K562 (cell line): ENCODE data around the gene DNPEP. TPM values are rescaled to one million over a fixed set of nuclear protein-coding genes. Genes with fewer than 3 reads are reported as not detected.

Experiments used
- CEBPB ChIP-seq: fragments of 450-650 bp; IDR thresholded peaks from 2 replicates; pipeline ENCODE4 v1.6.1; 2016; ENCODE audit warnings: missing genetic modification characterization, missing compliant biosample characterization
- ILK ChIP-seq: fragments of 450-650 bp; IDR thresholded peaks from 2 replicates; pipeline ENCODE4 v1.6.1; 2016; ENCODE audit warnings: missing genetic modification characterization, low read depth, mild to moderate bottlenecking, missing compliant biosample characterization, moderate library complexity, borderline replicate concordance
- NFRKB ChIP-seq: fragments of 450-650 bp; IDR thresholded peaks from 2 replicates; pipeline ENCODE4 v1.6.1; 2016; ENCODE audit warnings: low read depth
- SREBF2 ChIP-seq: sonication (generic); formaldehyde crosslinking; IDR thresholded peaks from 2 replicates; pipeline ENCODE4 v1.4.0; 2020; ENCODE audit warnings: mild to moderate bottlenecking, missing genetic modification reagents
- TOE1 ChIP-seq, 2 experiments: fragments of 450-650 bp in 1 of 2; sonication (generic) in 1 of 2; formaldehyde crosslinking in 1 of 2; IDR thresholded peaks; 2 replicates each; pipeline versions ENCODE4 v1.7.1 to v1.8.0; 2016 to 2022; ENCODE audit warnings: borderline replicate concordance in 2 of 2, mild to moderate bottlenecking in 2 of 2, antibody characterized with exemption in 1 of 2, inconsistent platforms in 1 of 2, low read depth in 1 of 2, missing genetic modification reagents in 1 of 2, moderate library complexity in 1 of 2
- ZC3H4 ChIP-seq: sonication (generic); formaldehyde crosslinking; IDR thresholded peaks from 2 replicates; pipeline ENCODE4 v1.9.0; 2021; ENCODE audit warnings: missing genetic modification reagents, borderline replicate concordance
- ZNF239 ChIP-seq: fragments of 250-450 bp; sonication (Bioruptor Pico); IDR thresholded peaks from 2 replicates; pipeline ENCODE4 v1.4.0; 2020; ENCODE audit warnings: mild to moderate bottlenecking
- polyA plus RNA-seq, 8 experiments: library from polyadenylated mRNA; depleted of rRNA in 4 of 8; stranded (reverse) in 5 of 8; unstranded in 3 of 8; fragments of >200 nt; fragmentation: Nextera tagmentation in 2 of 8; fragmentation: Illumina TruSeq in 1 of 8; extraction: Ambion mirVana in 2 of 8; extraction: Trizol in 1 of 8; gene quantifications; 2 replicates each; pipeline versions ENCODE4 v1.2.1 to v1.2.3, GENCODE V29; 2011 to 2014; ENCODE audit warnings: inconsistent platforms in 1 of 8, missing spikeins in 1 of 8
- total RNA-seq, 7 experiments: library from RNA; depleted of rRNA in 6 of 7; stranded (reverse); fragments of >200 nt in 6 of 7; fragmentation: Illumina TruSeq in 2 of 7; extraction: Trizol in 2 of 7; gene quantifications; 2 replicates each; pipeline versions ENCODE4 v1.2.1 to v1.2.3, GENCODE V29; 2011 to 2021; ENCODE audit warnings: low replicate concordance in 1 of 7
- TF ChIP-seq, protein P1 (sequence below), 3 experiments: fragments of 200-800 bp in 1 of 3; sonication (Bioruptor generic) in 1 of 3; sonication (generic) in 1 of 3; formaldehyde crosslinking in 1 of 3; IDR thresholded peaks; 2 replicates each; pipeline versions ENCODE4 v1.6.1 to v1.8.0; 2016 to 2022; ENCODE audit warnings: mild to moderate bottlenecking in 2 of 3, missing compliant biosample characterization in 2 of 3, missing genetic modification characterization in 2 of 3, missing genetic modification reagents in 1 of 3
- TF ChIP-seq, protein P2 (sequence below), 3 experiments: IDR thresholded peaks in 2 of 3; conservative IDR thresholded peaks in 1 of 3; 2 replicates each; pipeline ENCODE4 v1.5.1; 2011 to 2012; ENCODE audit warnings: low read length in 3 of 3, mild to moderate bottlenecking in 3 of 3, control low read depth in 2 of 3, improper control_type of control experiment in 1 of 3, inconsistent platforms in 1 of 3, low read depth in 1 of 3, mixed read lengths in 1 of 3, moderate library complexity in 1 of 3; ENCODE audit not compliant: insufficient read depth in 2 of 3
- TF ChIP-seq, protein P3 (sequence below): sonication (generic); formaldehyde crosslinking; IDR thresholded peaks from 2 replicates; pipeline ENCODE4 v1.8.1; 2022; ENCODE audit warnings: missing genetic modification reagents
- TF ChIP-seq, protein P4 (sequence below), 3 experiments: fragments of 200-800 bp in 1 of 3; fragments of 250-450 bp in 1 of 3; fragments of 450-650 bp in 1 of 3; sonication (Bioruptor Pico) in 1 of 3; sonication (Bioruptor generic) in 1 of 3; formaldehyde crosslinking in 1 of 3; IDR thresholded peaks; 2 replicates each; pipeline versions ENCODE4 v1.6.1 to v1.8.0; 2016 to 2022; ENCODE audit warnings: mild to moderate bottlenecking in 2 of 3, missing genetic modification characterization in 2 of 3, missing compliant biosample characterization in 1 of 3, moderate library complexity in 1 of 3
- TF ChIP-seq, protein P5 (sequence below): sonication (generic); formaldehyde crosslinking; IDR thresholded peaks from 2 replicates; pipeline ENCODE4 v1.8.0; 2022; ENCODE audit warnings: missing genetic modification reagents, mild to moderate bottlenecking, borderline replicate concordance

Gene DNPEP
- total and polyA plus RNA-seq, 9 of the 15 experiments (the other 6 are each of a cell fraction or from before 2014, with no cell fraction given): 34.6 to 71.4 (median 45.5) TPM

DNA sequence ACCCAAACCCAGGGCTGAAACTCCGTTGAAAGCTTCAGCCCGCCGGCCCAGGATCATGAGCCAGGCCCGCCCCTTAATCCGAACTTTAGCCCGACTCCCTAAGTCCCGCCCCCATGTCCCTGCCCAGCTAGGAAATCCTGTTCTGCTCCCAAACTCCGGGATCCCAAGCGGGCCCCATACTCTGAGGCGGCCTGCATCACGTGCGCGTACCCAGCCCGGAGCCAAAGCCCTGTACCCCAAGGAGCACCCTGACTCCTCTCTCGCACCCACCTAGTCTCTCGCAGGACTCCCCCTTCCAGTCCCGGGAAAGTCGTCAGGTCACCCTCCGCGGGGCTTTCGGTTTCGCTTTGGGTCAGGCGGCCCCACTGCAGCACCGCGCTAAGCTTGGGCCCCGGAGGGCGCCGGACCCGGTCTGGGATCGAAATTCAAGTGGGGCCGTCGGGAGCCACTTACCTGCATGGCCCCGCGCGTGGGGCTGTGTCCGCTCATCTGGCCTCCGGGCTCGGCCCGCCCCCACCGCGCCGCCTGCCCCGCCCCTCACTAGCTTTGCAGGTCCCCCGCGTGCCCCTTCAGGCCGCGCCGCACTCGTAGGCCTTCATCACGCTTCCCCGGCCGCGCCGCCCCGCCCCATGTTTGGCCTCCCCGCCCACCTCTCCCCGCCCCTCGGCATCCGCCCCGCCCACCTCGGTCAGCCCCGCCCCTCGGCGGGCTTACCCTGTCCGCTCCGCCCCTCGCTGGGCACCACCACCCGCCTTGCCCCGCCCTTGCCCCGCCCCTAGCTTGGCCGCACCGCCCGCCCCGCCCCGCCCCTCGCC is at the start of gene DNPEP (continued):
- TF ChIP-seq, protein P1, sequence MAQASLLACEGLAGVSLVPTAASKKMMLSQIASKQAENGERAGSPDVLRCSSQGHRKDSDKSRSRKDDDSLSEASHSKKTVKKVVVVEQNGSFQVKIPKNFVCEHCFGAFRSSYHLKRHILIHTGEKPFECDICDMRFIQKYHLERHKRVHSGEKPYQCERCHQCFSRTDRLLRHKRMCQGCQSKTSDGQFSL (CRISPR knock-in tag; IDR thresholded peaks at IDR 0.05): no peak
- TF ChIP-seq, protein P1 (tag; IDR thresholded peaks at IDR 0.05): no peak
- TF ChIP-seq NFRKB: no peak
- TF ChIP-seq CEBPB (tag): no peak
- no peak for TF ChIP-seq ILK (tag)
- TF ChIP-seq, protein P2, sequence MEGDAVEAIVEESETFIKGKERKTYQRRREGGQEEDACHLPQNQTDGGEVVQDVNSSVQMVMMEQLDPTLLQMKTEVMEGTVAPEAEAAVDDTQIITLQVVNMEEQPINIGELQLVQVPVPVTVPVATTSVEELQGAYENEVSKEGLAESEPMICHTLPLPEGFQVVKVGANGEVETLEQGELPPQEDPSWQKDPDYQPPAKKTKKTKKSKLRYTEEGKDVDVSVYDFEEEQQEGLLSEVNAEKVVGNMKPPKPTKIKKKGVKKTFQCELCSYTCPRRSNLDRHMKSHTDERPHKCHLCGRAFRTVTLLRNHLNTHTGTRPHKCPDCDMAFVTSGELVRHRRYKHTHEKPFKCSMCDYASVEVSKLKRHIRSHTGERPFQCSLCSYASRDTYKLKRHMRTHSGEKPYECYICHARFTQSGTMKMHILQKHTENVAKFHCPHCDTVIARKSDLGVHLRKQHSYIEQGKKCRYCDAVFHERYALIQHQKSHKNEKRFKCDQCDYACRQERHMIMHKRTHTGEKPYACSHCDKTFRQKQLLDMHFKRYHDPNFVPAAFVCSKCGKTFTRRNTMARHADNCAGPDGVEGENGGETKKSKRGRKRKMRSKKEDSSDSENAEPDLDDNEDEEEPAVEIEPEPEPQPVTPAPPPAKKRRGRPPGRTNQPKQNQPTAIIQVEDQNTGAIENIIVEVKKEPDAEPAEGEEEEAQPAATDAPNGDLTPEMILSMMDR (IDR thresholded peaks at IDR 0.05 in 2 of 3, conservative IDR thresholded peaks at IDR 0.05 in 1 of 3; ENCODE audit: insufficient read depth in 2 of 3, low read depth in 1 of 3, low read length in 3 of 3): no peak
- TF ChIP-seq TOE1 (IDR thresholded peaks at IDR 0.05; ENCODE audit: borderline replicate concordance): no peak
- no peak for TF ChIP-seq TOE1 (CRISPR knock-in tag; IDR thresholded peaks at IDR 0.05; ENCODE audit: borderline replicate concordance, low read depth)
- no peak for TF ChIP-seq SREBF2 (CRISPR knock-in tag)
- TF ChIP-seq, protein P3, sequence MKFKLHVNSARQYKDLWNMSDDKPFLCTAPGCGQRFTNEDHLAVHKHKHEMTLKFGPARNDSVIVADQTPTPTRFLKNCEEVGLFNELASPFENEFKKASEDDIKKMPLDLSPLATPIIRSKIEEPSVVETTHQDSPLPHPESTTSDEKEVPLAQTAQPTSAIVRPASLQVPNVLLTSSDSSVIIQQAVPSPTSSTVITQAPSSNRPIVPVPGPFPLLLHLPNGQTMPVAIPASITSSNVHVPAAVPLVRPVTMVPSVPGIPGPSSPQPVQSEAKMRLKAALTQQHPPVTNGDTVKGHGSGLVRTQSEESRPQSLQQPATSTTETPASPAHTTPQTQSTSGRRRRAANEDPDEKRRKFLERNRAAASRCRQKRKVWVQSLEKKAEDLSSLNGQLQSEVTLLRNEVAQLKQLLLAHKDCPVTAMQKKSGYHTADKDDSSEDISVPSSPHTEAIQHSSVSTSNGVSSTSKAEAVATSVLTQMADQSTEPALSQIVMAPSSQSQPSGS: no peak
- TF ChIP-seq, protein P4, sequence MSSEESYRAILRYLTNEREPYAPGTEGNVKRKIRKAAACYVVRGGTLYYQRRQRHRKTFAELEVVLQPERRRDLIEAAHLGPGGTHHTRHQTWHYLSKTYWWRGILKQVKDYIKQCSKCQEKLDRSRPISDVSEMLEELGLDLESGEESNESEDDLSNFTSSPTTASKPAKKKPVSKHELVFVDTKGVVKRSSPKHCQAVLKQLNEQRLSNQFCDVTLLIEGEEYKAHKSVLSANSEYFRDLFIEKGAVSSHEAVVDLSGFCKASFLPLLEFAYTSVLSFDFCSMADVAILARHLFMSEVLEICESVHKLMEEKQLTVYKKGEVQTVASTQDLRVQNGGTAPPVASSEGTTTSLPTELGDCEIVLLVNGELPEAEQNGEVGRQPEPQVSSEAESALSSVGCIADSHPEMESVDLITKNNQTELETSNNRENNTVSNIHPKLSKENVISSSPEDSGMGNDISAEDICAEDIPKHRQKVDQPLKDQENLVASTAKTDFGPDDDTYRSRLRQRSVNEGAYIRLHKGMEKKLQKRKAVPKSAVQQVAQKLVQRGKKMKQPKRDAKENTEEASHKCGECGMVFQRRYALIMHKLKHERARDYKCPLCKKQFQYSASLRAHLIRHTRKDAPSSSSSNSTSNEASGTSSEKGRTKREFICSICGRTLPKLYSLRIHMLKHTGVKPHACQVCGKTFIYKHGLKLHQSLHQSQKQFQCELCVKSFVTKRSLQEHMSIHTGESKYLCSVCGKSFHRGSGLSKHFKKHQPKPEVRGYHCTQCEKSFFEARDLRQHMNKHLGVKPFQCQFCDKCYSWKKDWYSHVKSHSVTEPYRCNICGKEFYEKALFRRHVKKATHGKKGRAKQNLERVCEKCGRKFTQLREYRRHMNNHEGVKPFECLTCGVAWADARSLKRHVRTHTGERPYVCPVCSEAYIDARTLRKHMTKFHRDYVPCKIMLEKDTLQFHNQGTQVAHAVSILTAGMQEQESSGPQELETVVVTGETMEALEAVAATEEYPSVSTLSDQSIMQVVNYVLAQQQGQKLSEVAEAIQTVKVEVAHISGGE (CRISPR knock-in tag; IDR thresholded peaks at IDR 0.05): no peak
- TF ChIP-seq ZC3H4: no peak
- no peak for TF ChIP-seq ZNF239 (CRISPR knock-in tag)
- TF ChIP-seq, protein P5, sequence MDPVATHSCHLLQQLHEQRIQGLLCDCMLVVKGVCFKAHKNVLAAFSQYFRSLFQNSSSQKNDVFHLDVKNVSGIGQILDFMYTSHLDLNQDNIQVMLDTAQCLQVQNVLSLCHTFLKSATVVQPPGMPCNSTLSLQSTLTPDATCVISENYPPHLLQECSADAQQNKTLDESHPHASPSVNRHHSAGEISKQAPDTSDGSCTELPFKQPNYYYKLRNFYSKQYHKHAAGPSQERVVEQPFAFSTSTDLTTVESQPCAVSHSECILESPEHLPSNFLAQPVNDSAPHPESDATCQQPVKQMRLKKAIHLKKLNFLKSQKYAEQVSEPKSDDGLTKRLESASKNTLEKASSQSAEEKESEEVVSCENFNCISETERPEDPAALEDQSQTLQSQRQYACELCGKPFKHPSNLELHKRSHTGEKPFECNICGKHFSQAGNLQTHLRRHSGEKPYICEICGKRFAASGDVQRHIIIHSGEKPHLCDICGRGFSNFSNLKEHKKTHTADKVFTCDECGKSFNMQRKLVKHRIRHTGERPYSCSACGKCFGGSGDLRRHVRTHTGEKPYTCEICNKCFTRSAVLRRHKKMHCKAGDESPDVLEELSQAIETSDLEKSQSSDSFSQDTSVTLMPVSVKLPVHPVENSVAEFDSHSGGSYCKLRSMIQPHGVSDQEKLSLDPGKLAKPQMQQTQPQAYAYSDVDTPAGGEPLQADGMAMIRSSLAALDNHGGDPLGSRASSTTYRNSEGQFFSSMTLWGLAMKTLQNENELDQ: no peak
